Peyer's patch (tissue), 4 donors: ENCODE data around the gene PPM1L. TPM values are rescaled to one million over a fixed set of nuclear protein-coding genes. Genes with fewer than 3 reads are reported as not detected.

Source experiments
- DNase-seq, 3 donors: peaks; one replicate each; pipeline ENCODE4 v3.0.0-alpha.2; 2017 to 2019
- H3K27ac ChIP-seq, 4 donors: fragments of 200-600 bp; sonication (generic); one replicate each; pipeline ENCODE4 v1.5.1; 2016 to 2019
- H3K27me3 ChIP-seq, 2 donors: fragments of 200-600 bp; sonication (generic); one replicate each; pipeline ENCODE4 v1.5.1; 2019
- H3K36me3 ChIP-seq, 3 donors: fragments of 200-600 bp; sonication (generic); one replicate each; pipeline ENCODE4 v1.5.1; 2016 to 2019
- H3K4me1 ChIP-seq, 4 donors: fragments of 200-600 bp; sonication (generic); one replicate each; pipeline ENCODE4 v1.5.1; 2016 to 2019
- H3K4me3 ChIP-seq, 4 donors: fragments of 200-600 bp; sonication (generic); 1 replicate in 3 of 4; 2 replicates in 1 of 4; pipeline ENCODE4 v1.5.1; 2016 to 2019; ENCODE audit warnings: mild to moderate bottlenecking in 1 of 4
- H3K9me3 ChIP-seq, 4 donors: fragments of 200-600 bp; sonication (generic); one replicate each; pipeline ENCODE4 v1.5.1; 2016 to 2019; ENCODE audit warnings: mild to moderate bottlenecking in 1 of 4
- POLR2A ChIP-seq, 2 donors: fragments of 450-650 bp; IDR thresholded peaks; one replicate each; pipeline ENCODE4 v1.5.1; 2017; ENCODE audit warnings: antibody characterized with exemption in 2 of 2, mild to moderate bottlenecking in 2 of 2, moderate library complexity in 2 of 2
- total RNA-seq, 4 donors: library from RNA; depleted of rRNA; stranded (reverse); fragments of >200 nt; gene quantifications; one replicate each; pipeline ENCODE4 v1.1.0, GENCODE V29; 2016
- TF ChIP-seq, protein P1 (sequence below), 6 experiments: fragments of 450-650 bp in 4 of 6; fragments of 200-600 bp in 2 of 6; sonication (generic) in 1 of 6; IDR thresholded peaks; one replicate each; pipeline ENCODE4 v1.5.1; 2017 to 2019; ENCODE audit warnings: antibody characterized with exemption in 6 of 6, mild to moderate bottlenecking in 3 of 6, moderate library complexity in 1 of 6

PPM1L gene
- total RNA-seq, 4 donors from 2014 or later = 8.4 to 17.8 (median 12.7) TPM

DNA sequence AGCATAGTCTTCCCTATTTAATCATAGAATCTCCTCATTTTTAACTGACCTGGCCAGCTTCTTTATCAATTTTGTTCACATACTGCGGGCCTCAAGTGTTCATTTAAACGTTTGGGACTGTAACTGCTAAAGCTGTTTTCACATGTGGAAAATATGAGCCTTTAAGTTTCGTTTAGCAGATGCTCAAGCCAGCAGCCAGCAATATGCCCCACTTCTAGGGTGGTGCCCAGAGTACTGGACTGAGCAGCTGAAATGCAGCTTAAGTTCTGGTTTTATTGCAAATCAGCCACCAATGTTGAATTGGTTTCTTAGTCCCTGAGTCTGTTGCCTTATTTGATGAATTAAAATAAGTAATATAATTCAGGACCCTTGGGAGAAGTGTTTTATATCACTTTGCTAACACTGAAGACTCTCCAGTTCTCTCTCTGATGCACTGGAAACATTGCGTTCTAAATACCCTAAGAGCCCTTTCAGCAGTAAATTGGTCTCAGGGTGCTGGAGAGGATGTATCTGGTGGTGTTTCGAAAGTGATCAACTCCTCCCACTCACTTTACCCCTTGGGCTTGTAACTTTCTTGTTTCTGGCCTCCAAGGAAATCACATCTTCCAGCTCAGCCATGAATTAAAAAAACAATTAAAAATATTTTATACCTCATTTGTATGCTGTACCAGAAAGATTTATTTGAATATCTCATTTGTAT is 287.5 kb downstream of the PPM1L start:
- Histone ChIP-seq H3K27me3 (no peaks in the 10 kb centered on the region), H3K9me3 (no peaks in the 10 kb centered on the region), H3K36me3 (no peaks in the 10 kb centered on the region), H3K4me1 (no peaks in the 10 kb centered on the region), H3K27ac (no peak overlapping the region), H3K4me3 (no peak overlapping the region)
- TF ChIP-seq POLR2A (IDR thresholded peaks at IDR 0.05) = no peak
- TF ChIP-seq, protein P1, sequence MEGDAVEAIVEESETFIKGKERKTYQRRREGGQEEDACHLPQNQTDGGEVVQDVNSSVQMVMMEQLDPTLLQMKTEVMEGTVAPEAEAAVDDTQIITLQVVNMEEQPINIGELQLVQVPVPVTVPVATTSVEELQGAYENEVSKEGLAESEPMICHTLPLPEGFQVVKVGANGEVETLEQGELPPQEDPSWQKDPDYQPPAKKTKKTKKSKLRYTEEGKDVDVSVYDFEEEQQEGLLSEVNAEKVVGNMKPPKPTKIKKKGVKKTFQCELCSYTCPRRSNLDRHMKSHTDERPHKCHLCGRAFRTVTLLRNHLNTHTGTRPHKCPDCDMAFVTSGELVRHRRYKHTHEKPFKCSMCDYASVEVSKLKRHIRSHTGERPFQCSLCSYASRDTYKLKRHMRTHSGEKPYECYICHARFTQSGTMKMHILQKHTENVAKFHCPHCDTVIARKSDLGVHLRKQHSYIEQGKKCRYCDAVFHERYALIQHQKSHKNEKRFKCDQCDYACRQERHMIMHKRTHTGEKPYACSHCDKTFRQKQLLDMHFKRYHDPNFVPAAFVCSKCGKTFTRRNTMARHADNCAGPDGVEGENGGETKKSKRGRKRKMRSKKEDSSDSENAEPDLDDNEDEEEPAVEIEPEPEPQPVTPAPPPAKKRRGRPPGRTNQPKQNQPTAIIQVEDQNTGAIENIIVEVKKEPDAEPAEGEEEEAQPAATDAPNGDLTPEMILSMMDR (IDR thresholded peaks at IDR 0.05) = no peak
- DNase-seq = no peak

DNA sequence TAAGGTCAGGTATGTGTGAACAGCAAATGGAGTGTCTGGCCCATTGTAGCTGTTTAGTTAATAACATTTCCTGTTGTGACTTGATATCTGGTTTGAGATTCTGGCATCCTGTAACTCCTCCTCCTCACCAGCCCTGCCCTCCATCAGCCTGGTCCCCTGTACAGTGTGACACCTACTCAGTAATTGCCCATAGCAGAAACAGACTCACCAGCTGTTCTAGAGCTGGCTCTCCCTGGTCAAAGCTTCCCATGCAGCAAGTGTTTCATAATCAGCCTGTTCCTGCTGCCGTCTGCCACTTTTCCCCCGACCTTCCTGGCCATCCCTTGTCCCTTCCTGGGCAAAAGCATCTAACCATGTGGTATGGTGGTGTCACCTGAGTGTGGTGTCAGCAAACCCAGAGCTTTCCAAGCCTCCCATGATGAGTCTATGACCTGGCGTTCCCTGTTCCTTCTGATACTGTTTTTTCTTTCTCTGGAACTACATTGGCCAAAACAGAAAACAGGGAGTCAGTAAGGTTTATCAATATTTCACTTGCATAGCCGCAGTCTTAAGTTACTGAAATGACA is 293.7 kb downstream of the PPM1L start:
- Histone ChIP-seq H3K27me3 (no peaks in the 10 kb centered on the region), H3K4me3 (no peak overlapping the region), H3K36me3 (no peaks in the 10 kb centered on the region), H3K4me1 (no peaks in the 10 kb centered on the region), H3K9me3 (no peaks in the 10 kb centered on the region), H3K27ac (no peak overlapping the region)
- DNase-seq = no peak
- TF ChIP-seq POLR2A (IDR thresholded peaks at IDR 0.05) = no peak
- TF ChIP-seq, protein P1 (IDR thresholded peaks at IDR 0.05) = no peak

DNA sequence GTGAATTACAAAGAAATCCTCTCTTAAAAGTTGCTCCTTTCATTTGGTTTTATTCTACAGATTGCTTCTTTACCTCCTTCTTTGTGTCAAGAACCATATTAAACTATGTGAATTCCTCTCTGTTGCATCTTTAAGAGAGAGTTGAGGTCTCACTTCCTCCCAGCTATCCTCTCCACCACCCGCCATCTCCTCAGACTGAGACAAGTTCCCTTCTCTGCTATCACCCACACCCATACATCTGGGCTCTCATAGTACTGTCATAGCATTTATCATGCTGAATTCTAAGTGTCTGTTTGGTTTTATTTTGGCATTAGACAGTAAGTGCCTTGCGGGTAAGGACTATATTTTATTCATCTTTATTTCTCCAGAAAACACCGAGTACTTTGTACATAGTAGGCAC is 294.9 kb downstream of the PPM1L start:
- DNase-seq = no peak
- H3K27ac ChIP-seq = no peak overlapping the region
- no peaks in the 10 kb centered on the region for H3K9me3 ChIP-seq
- no peaks in the 10 kb centered on the region for H3K27me3 ChIP-seq
- TF ChIP-seq POLR2A (IDR thresholded peaks at IDR 0.05) = no peak
- TF ChIP-seq, protein P1 (IDR thresholded peaks at IDR 0.05) = no peak
- no peak overlapping the region for H3K4me3 ChIP-seq
- H3K4me1 ChIP-seq = no peaks in the 10 kb centered on the region
- H3K36me3 ChIP-seq = no peaks in the 10 kb centered on the region

DNA sequence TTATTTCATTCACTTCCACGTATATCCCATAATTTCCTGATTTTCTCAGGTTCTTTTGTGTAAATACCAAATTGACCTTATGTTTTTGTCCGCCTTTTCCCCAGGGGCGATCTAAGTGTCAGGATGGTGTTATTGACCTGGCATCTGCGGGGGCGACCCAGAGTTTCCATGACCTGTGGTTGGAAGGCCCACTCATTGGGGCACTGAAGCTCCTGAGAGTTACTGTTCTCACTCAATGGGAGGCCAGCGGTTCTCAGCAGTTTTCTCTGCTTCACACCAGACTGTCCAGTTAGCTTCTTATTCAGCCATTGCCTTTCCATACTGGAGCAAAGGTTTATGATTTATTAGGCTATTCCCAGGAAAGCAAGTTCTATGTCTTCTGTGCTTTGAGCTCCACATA is 295.8 kb downstream of the PPM1L start:
- H3K27ac ChIP-seq = no peak overlapping the region
- no peak overlapping the region for H3K4me3 ChIP-seq
- H3K27me3 ChIP-seq = no peaks in the 10 kb centered on the region
- no peaks in the 10 kb centered on the region for H3K9me3 ChIP-seq
- no peaks in the 10 kb centered on the region for H3K4me1 ChIP-seq
- no peaks in the 10 kb centered on the region for H3K36me3 ChIP-seq
- DNase-seq = no peak
- TF ChIP-seq, protein P1 (IDR thresholded peaks at IDR 0.05) = no peak
- no peak for TF ChIP-seq POLR2A (IDR thresholded peaks at IDR 0.05)

DNA sequence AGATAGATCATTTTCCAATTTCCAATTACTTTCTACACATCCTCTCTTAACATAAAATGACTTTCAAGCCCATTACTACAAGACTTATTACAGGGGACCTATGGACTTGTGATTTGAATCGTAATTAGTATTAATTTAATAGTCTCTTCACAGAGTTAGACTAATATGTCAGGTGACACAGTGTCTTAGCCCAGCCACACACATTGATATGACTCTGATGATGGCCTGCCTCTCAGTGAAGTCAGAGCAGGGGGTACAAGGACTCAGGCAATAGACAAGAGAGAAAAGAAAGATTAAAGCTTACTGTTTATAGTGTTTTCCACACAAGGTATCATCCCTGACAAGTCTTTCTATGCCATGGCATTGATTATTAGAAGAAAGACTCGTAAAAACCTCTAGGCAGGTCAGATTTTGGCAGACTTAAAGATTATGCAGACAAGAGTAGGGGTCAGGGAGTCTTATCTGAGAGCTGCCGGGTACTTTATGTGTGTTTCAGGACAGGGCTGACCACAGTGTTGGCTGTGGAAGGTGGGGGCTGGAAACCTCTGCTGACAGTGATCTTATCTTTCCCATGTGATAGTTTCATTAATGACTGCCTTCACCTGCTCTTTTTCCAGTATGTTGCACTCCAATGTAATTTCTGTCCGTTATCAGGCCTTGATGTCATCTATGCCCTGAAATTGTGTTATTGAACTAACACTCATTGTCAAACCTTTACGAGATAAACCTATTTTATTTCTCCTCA is 299.0 kb downstream of the PPM1L start:
- no peak overlapping the region for H3K4me3 ChIP-seq
- no peak for DNase-seq
- no peaks in the 10 kb centered on the region for H3K4me1 ChIP-seq
- TF ChIP-seq POLR2A (IDR thresholded peaks at IDR 0.05) = no peak
- TF ChIP-seq, protein P1 (IDR thresholded peaks at IDR 0.05) = no peak
- no peaks in the 10 kb centered on the region for H3K9me3 ChIP-seq
- no peaks in the 10 kb centered on the region for H3K27me3 ChIP-seq
- no peak overlapping the region for H3K27ac ChIP-seq
- no peaks in the 10 kb centered on the region for H3K36me3 ChIP-seq
